ENCODE results near the gene TOM1L1.

TOM1L1 gene

GRCh38 chr17:54900457-54901229, at the start of gene TOM1L1:
TOM1L1 (plus strand) TSS chr17:54900852; CDS start chr17:54900866, 14 bp downstream.
- peak within 1 kb of the TSS; percentile 83 to 86 for H3K4me3 ChIP-seq (ENCODE audit: low read length in 2 of 2)
- no peaks in the 10 kb centered on the region for H3K36me3 ChIP-seq (ENCODE audit: control insufficient read depth in 2 of 2, insufficient read depth in 2 of 2, low read length in 2 of 2)
- peak within 1 kb of the TSS; percentile 70 to 77 for H3K9ac ChIP-seq (ENCODE audit: low read depth in 1 of 2, low read length in 2 of 2)
- H3K9me3 ChIP-seq (ENCODE audit: control insufficient read depth in 2 of 2, low read length in 2 of 2), result no peaks in the 10 kb centered on the region
- peaks cover 0 to 9% of the 10 kb centered on the region in 2 donors for H3K4me1 ChIP-seq (ENCODE audit: control insufficient read depth in 2 of 2, insufficient read depth in 2 of 2, low read length in 2 of 2)
- H3K27ac ChIP-seq (ENCODE audit: low read depth in 2 of 2, low read length in 2 of 2), result peak within 1 kb of the TSS; percentile 75 to 78
- peaks cover 0 to 3% of the 10 kb centered on the region in 2 donors for H3K27me3 ChIP-seq (ENCODE audit: control insufficient read depth in 2 of 2, insufficient read depth in 2 of 2, low read length in 2 of 2)

- Histone ChIP-seq H3K4me1 (ENCODE audit: control insufficient read depth in 2 of 2, insufficient read depth in 2 of 2, low read length in 2 of 2) (no peaks in the 10 kb centered on the region), H3K9ac (ENCODE audit: low read depth in 1 of 2, low read length in 2 of 2) (no peak overlapping the region), H3K27ac (ENCODE audit: low read depth in 2 of 2, low read length in 2 of 2) (no peak overlapping the region), H3K4me3 (ENCODE audit: low read length in 2 of 2) (no peak overlapping the region), H3K27me3 (ENCODE audit: control insufficient read depth in 2 of 2, insufficient read depth in 2 of 2, low read length in 2 of 2) (no peaks in the 10 kb centered on the region), H3K36me3 (ENCODE audit: control insufficient read depth in 2 of 2, insufficient read depth in 2 of 2, low read length in 2 of 2) (no peaks in the 10 kb centered on the region), H3K9me3 (ENCODE audit: control insufficient read depth in 2 of 2, low read length in 2 of 2) (no peaks in the 10 kb centered on the region)
Observed at GRCh38 chr17:54859187-54859586, 41.5 kb upstream of the TOM1L1 start.

GRCh38 chr17:54860617-54861470, 39.8 kb upstream of the TOM1L1 start:
- Histone ChIP-seq H3K9ac (ENCODE audit: low read depth in 1 of 2, low read length in 2 of 2) (no peak overlapping the region), H3K36me3 (ENCODE audit: control insufficient read depth in 2 of 2, insufficient read depth in 2 of 2, low read length in 2 of 2) (no peaks in the 10 kb centered on the region), H3K4me3 (ENCODE audit: low read length in 2 of 2) (no peak overlapping the region), H3K9me3 (ENCODE audit: control insufficient read depth in 2 of 2, low read length in 2 of 2) (no peaks in the 10 kb centered on the region), H3K27ac (ENCODE audit: low read depth in 2 of 2, low read length in 2 of 2) (no peak overlapping the region), H3K27me3 (ENCODE audit: control insufficient read depth in 2 of 2, insufficient read depth in 2 of 2, low read length in 2 of 2) (no peaks in the 10 kb centered on the region), H3K4me1 (ENCODE audit: control insufficient read depth in 2 of 2, insufficient read depth in 2 of 2, low read length in 2 of 2) (no peaks in the 10 kb centered on the region)

GRCh38 chr17:54861471-54861983, 39.1 kb upstream of the TOM1L1 start:
- H3K9ac ChIP-seq (ENCODE audit: low read depth in 1 of 2, low read length in 2 of 2), result no peak overlapping the region
- no peak overlapping the region for H3K4me3 ChIP-seq (ENCODE audit: low read length in 2 of 2)
- H3K4me1 ChIP-seq (ENCODE audit: control insufficient read depth in 2 of 2, insufficient read depth in 2 of 2, low read length in 2 of 2), result no peaks in the 10 kb centered on the region
- no peaks in the 10 kb centered on the region for H3K9me3 ChIP-seq (ENCODE audit: control insufficient read depth in 2 of 2, low read length in 2 of 2)
- H3K36me3 ChIP-seq (ENCODE audit: control insufficient read depth in 2 of 2, insufficient read depth in 2 of 2, low read length in 2 of 2), result no peaks in the 10 kb centered on the region
- H3K27ac ChIP-seq (ENCODE audit: low read depth in 2 of 2, low read length in 2 of 2), result no peak overlapping the region
- H3K27me3 ChIP-seq (ENCODE audit: control insufficient read depth in 2 of 2, insufficient read depth in 2 of 2, low read length in 2 of 2), result no peaks in the 10 kb centered on the region

- Histone ChIP-seq H3K9me3 (ENCODE audit: control insufficient read depth in 2 of 2, low read length in 2 of 2) (no peaks in the 10 kb centered on the region), H3K27me3 (ENCODE audit: control insufficient read depth in 2 of 2, insufficient read depth in 2 of 2, low read length in 2 of 2) (no peaks in the 10 kb centered on the region), H3K27ac (ENCODE audit: low read depth in 2 of 2, low read length in 2 of 2) (no peak overlapping the region), H3K9ac (ENCODE audit: low read depth in 1 of 2, low read length in 2 of 2) (no peak overlapping the region), H3K4me3 (ENCODE audit: low read length in 2 of 2) (no peak overlapping the region), H3K4me1 (ENCODE audit: control insufficient read depth in 2 of 2, insufficient read depth in 2 of 2, low read length in 2 of 2) (no peaks in the 10 kb centered on the region), H3K36me3 (ENCODE audit: control insufficient read depth in 2 of 2, insufficient read depth in 2 of 2, low read length in 2 of 2) (no peaks in the 10 kb centered on the region)
Observed at GRCh38 chr17:54863176-54863575, 37.5 kb upstream of the TOM1L1 start.

- H3K27me3 ChIP-seq (ENCODE audit: control insufficient read depth in 2 of 2, insufficient read depth in 2 of 2, low read length in 2 of 2), result no peaks in the 10 kb centered on the region
- no peak overlapping the region for H3K27ac ChIP-seq (ENCODE audit: low read depth in 2 of 2, low read length in 2 of 2)
- H3K4me3 ChIP-seq (ENCODE audit: low read length in 2 of 2), result no peak overlapping the region
- H3K4me1 ChIP-seq (ENCODE audit: control insufficient read depth in 2 of 2, insufficient read depth in 2 of 2, low read length in 2 of 2), result no peaks in the 10 kb centered on the region
- no peaks in the 10 kb centered on the region for H3K9me3 ChIP-seq (ENCODE audit: control insufficient read depth in 2 of 2, low read length in 2 of 2)
- no peak overlapping the region for H3K9ac ChIP-seq (ENCODE audit: low read depth in 1 of 2, low read length in 2 of 2)
- H3K36me3 ChIP-seq (ENCODE audit: control insufficient read depth in 2 of 2, insufficient read depth in 2 of 2, low read length in 2 of 2), result no peaks in the 10 kb centered on the region
Observed at GRCh38 chr17:54864070-54864469, 36.6 kb upstream of the TOM1L1 start.

GRCh38 chr17:54864636-54865356, 35.9 kb upstream of the TOM1L1 start:
- Histone ChIP-seq H3K4me1 (ENCODE audit: control insufficient read depth in 2 of 2, insufficient read depth in 2 of 2, low read length in 2 of 2) (no peaks in the 10 kb centered on the region), H3K9me3 (ENCODE audit: control insufficient read depth in 2 of 2, low read length in 2 of 2) (no peaks in the 10 kb centered on the region), H3K27me3 (ENCODE audit: control insufficient read depth in 2 of 2, insufficient read depth in 2 of 2, low read length in 2 of 2) (no peaks in the 10 kb centered on the region), H3K4me3 (ENCODE audit: low read length in 2 of 2) (no peak overlapping the region), H3K9ac (ENCODE audit: low read depth in 1 of 2, low read length in 2 of 2) (no peak overlapping the region), H3K36me3 (ENCODE audit: control insufficient read depth in 2 of 2, insufficient read depth in 2 of 2, low read length in 2 of 2) (no peaks in the 10 kb centered on the region), H3K27ac (ENCODE audit: low read depth in 2 of 2, low read length in 2 of 2) (no peak overlapping the region)

GRCh38 chr17:54867634-54868033, 33.0 kb upstream of the TOM1L1 start:
- H3K9me3 ChIP-seq (ENCODE audit: control insufficient read depth in 2 of 2, low read length in 2 of 2), result no peaks in the 10 kb centered on the region
- no peaks in the 10 kb centered on the region for H3K27me3 ChIP-seq (ENCODE audit: control insufficient read depth in 2 of 2, insufficient read depth in 2 of 2, low read length in 2 of 2)
- no peak overlapping the region for H3K4me3 ChIP-seq (ENCODE audit: low read length in 2 of 2)
- no peaks in the 10 kb centered on the region for H3K4me1 ChIP-seq (ENCODE audit: control insufficient read depth in 2 of 2, insufficient read depth in 2 of 2, low read length in 2 of 2)
- H3K36me3 ChIP-seq (ENCODE audit: control insufficient read depth in 2 of 2, insufficient read depth in 2 of 2, low read length in 2 of 2), result no peaks in the 10 kb centered on the region
- H3K27ac ChIP-seq (ENCODE audit: low read depth in 2 of 2, low read length in 2 of 2), result no peak overlapping the region
- no peak overlapping the region for H3K9ac ChIP-seq (ENCODE audit: low read depth in 1 of 2, low read length in 2 of 2)

- H3K9me3 ChIP-seq (ENCODE audit: control insufficient read depth in 2 of 2, low read length in 2 of 2), result no peaks in the 10 kb centered on the region
- H3K9ac ChIP-seq (ENCODE audit: low read depth in 1 of 2, low read length in 2 of 2), result no peak overlapping the region
- no peaks in the 10 kb centered on the region for H3K27me3 ChIP-seq (ENCODE audit: control insufficient read depth in 2 of 2, insufficient read depth in 2 of 2, low read length in 2 of 2)
Observed at GRCh38 chr17:54870671-54871175, 29.9 kb upstream of the TOM1L1 start.

More at GRCh38 chr17:54870671-54871175, 29.9 kb upstream of the TOM1L1 start:
- H3K36me3 ChIP-seq (ENCODE audit: control insufficient read depth in 2 of 2, insufficient read depth in 2 of 2, low read length in 2 of 2), result no peaks in the 10 kb centered on the region
- no peak overlapping the region for H3K4me3 ChIP-seq (ENCODE audit: low read length in 2 of 2)
- no peak overlapping the region for H3K27ac ChIP-seq (ENCODE audit: low read depth in 2 of 2, low read length in 2 of 2)
- no peaks in the 10 kb centered on the region for H3K4me1 ChIP-seq (ENCODE audit: control insufficient read depth in 2 of 2, insufficient read depth in 2 of 2, low read length in 2 of 2)

Data from mucosa of rectum (tissue), 2 donors.